Measurements from ENCODE around the gene CDK6.

The CDK6 gene

GRCh38 chr7:92739091-92739490, 97.3 kb downstream of the CDK6 start:
- no peaks in the 10 kb centered on the region for H3K4me1 Mint-ChIP-seq
- peaks cover 6% of the 10 kb centered on the region for H3K9me3 Mint-ChIP-seq
- H3K27me3 Mint-ChIP-seq (ENCODE audit: low read depth): no peaks in the 10 kb centered on the region
- no peak for TF ChIP-seq CTCF (IDR thresholded peaks at IDR 0.05; ENCODE audit: unreplicated experiment in 3 of 3)
- H3K4me3 Mint-ChIP-seq: no peak overlapping the region
- peaks cover 14% of the 10 kb centered on the region for H3K36me3 Mint-ChIP-seq (ENCODE audit: low read depth)
- H3K27ac Mint-ChIP-seq: no peak overlapping the region

GRCh38 chr7:92737706-92738105, 98.7 kb downstream of the CDK6 start:
- no peaks in the 10 kb centered on the region for H3K27me3 Mint-ChIP-seq (ENCODE audit: low read depth)
- no peak overlapping the region for H3K27ac Mint-ChIP-seq
- TF ChIP-seq CTCF (IDR thresholded peaks at IDR 0.05; ENCODE audit: unreplicated experiment in 3 of 3): no peak
- peaks cover 4% of the 10 kb centered on the region for H3K9me3 Mint-ChIP-seq
- peaks cover 6% of the 10 kb centered on the region for H3K36me3 Mint-ChIP-seq (ENCODE audit: low read depth)
- H3K4me1 Mint-ChIP-seq: no peaks in the 10 kb centered on the region
- no peak overlapping the region for H3K4me3 Mint-ChIP-seq

- peaks cover 6% of the 10 kb centered on the region for H3K36me3 Mint-ChIP-seq (ENCODE audit: low read depth)
- no peak overlapping the region for H3K4me3 Mint-ChIP-seq
- no peaks in the 10 kb centered on the region for H3K4me1 Mint-ChIP-seq
- no peak overlapping the region for H3K27ac Mint-ChIP-seq
- no peaks in the 10 kb centered on the region for H3K27me3 Mint-ChIP-seq (ENCODE audit: low read depth)
- no peak for TF ChIP-seq CTCF (IDR thresholded peaks at IDR 0.05; ENCODE audit: unreplicated experiment in 3 of 3)
- H3K9me3 Mint-ChIP-seq: peaks cover 4% of the 10 kb centered on the region
These were observed 99.5 kb downstream of the CDK6 start for GRCh38 chr7:92736870-92737269.

- TF ChIP-seq CTCF (IDR thresholded peaks at IDR 0.05; ENCODE audit: unreplicated experiment in 3 of 3): no peak
- Mint-ChIP-seq H3K27me3 (ENCODE audit: low read depth) (no peaks in the 10 kb centered on the region), H3K27ac (no peak overlapping the region), H3K36me3 (ENCODE audit: low read depth) (peaks cover 6% of the 10 kb centered on the region), H3K9me3 (peaks cover 4% of the 10 kb centered on the region), H3K4me3 (no peak overlapping the region), H3K4me1 (no peaks in the 10 kb centered on the region)
These were observed 100.7 kb downstream of the CDK6 start for GRCh38 chr7:92735707-92736106.

GRCh38 chr7:92732316-92733036, 103.9 kb downstream of the CDK6 start:
- Mint-ChIP-seq H3K9me3 (peaks cover 4% of the 10 kb centered on the region), H3K27ac (no peak overlapping the region), H3K36me3 (ENCODE audit: low read depth) (peaks cover 6% of the 10 kb centered on the region), H3K4me1 (no peaks in the 10 kb centered on the region), H3K4me3 (no peak overlapping the region), H3K27me3 (ENCODE audit: low read depth) (no peaks in the 10 kb centered on the region)
- no peak for TF ChIP-seq CTCF (IDR thresholded peaks at IDR 0.05; ENCODE audit: unreplicated experiment in 3 of 3)
